ENCODE results near the gene MYO9A. TPM values are rescaled to one million over a fixed set of nuclear protein-coding genes. Genes with fewer than 3 reads are reported as not detected.

Gene MYO9A
- polyA plus RNA-seq, 2 donors: 2.6 to 4.3 TPM

GRCh38 chr15:71945012-71945411, 172.9 kb downstream of the MYO9A start:
- Histone ChIP-seq H3K27ac (ENCODE audit: low read depth in 2 of 2, low read length in 1 of 2) (no peak overlapping the region), H3K4me3 (ENCODE audit: low read depth in 1 of 2, low read length in 2 of 2) (no peak overlapping the region)
- WGBS, 2 donors: 91 to 97% methylated on average over 1 of the region's 1 CpG

GRCh38 chr15:71943806-71944205, 174.1 kb downstream of the MYO9A start:
- Histone ChIP-seq H3K4me1 (ENCODE audit: control insufficient read depth in 2 of 2, insufficient read depth in 2 of 2, low read length in 1 of 2) (no peaks in the 10 kb centered on the region), H3K9me3 (ENCODE audit: control insufficient read depth in 2 of 2, insufficient read depth in 1 of 2, low read depth in 1 of 2, low read length in 1 of 2) (no peaks in the 10 kb centered on the region), H3K4me3 (ENCODE audit: low read depth in 1 of 2, low read length in 2 of 2) (no peak overlapping the region), H3K36me3 (ENCODE audit: control insufficient read depth in 2 of 2, insufficient read depth in 2 of 2, low read length in 1 of 2) (no peaks in the 10 kb centered on the region), H3K27me3 (ENCODE audit: control insufficient read depth in 1 of 2, insufficient read depth in 2 of 2, low read length in 2 of 2) (no peaks in the 10 kb centered on the region), H3K27ac (ENCODE audit: low read depth in 2 of 2, low read length in 1 of 2) (no peak overlapping the region)
- 95% methylated on average over 5 of the region's 5 CpGs for WGBS, 2 donors

More at GRCh38 chr15:71945012-71945411, 172.9 kb downstream of the MYO9A start:
- no peaks in the 10 kb centered on the region for H3K36me3 ChIP-seq (ENCODE audit: control insufficient read depth in 2 of 2, insufficient read depth in 2 of 2, low read length in 1 of 2)
- H3K27me3 ChIP-seq (ENCODE audit: control insufficient read depth in 1 of 2, insufficient read depth in 2 of 2, low read length in 2 of 2): no peaks in the 10 kb centered on the region
- H3K4me1 ChIP-seq (ENCODE audit: control insufficient read depth in 2 of 2, insufficient read depth in 2 of 2, low read length in 1 of 2): no peaks in the 10 kb centered on the region
- no peaks in the 10 kb centered on the region for H3K9me3 ChIP-seq (ENCODE audit: control insufficient read depth in 2 of 2, insufficient read depth in 1 of 2, low read depth in 1 of 2, low read length in 1 of 2)

DNA sequence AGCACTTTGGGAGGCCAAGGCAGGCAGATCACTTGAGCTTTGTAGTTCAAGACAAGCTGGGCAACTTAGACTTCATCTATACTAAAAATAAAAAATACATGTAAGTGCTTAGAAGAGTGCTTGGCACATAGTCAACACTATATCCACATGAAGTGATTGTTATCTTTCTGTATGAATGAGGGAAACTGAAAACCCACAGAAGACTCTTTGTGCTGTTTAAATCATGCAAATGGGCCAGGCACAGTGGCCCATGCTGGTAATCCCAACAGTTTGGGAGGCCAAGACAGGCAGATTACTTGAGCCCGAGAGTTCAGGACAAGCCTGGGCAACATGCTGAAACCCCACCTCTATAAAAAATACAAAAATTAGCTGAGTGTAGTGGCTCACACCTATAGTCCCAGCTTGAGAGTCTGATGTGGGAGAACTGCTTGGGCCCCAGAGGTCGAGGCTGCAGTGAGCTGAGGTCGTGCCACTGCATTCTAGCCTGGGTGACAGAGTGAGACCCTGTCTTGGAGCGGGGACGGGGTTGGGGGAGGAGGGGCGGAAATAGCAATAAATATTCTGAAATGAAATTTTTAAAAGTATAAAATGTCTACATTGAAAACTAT, 177.9 kb downstream of the MYO9A start:
- no peaks in the 10 kb centered on the region for H3K9me3 ChIP-seq (ENCODE audit: control insufficient read depth in 2 of 2, insufficient read depth in 1 of 2, low read depth in 1 of 2, low read length in 1 of 2)
- no peaks in the 10 kb centered on the region for H3K36me3 ChIP-seq (ENCODE audit: control insufficient read depth in 2 of 2, insufficient read depth in 2 of 2, low read length in 1 of 2)
- H3K4me3 ChIP-seq (ENCODE audit: low read depth in 1 of 2, low read length in 2 of 2): no peak overlapping the region
- no peaks in the 10 kb centered on the region for H3K27me3 ChIP-seq (ENCODE audit: control insufficient read depth in 1 of 2, insufficient read depth in 2 of 2, low read length in 2 of 2)
- 85 to 88% methylated on average over 6 of the region's 6 CpGs for WGBS, 2 donors
- no peaks in the 10 kb centered on the region for H3K4me1 ChIP-seq (ENCODE audit: control insufficient read depth in 2 of 2, insufficient read depth in 2 of 2, low read length in 1 of 2)
- H3K27ac ChIP-seq (ENCODE audit: low read depth in 2 of 2, low read length in 1 of 2): no peak overlapping the region

DNA sequence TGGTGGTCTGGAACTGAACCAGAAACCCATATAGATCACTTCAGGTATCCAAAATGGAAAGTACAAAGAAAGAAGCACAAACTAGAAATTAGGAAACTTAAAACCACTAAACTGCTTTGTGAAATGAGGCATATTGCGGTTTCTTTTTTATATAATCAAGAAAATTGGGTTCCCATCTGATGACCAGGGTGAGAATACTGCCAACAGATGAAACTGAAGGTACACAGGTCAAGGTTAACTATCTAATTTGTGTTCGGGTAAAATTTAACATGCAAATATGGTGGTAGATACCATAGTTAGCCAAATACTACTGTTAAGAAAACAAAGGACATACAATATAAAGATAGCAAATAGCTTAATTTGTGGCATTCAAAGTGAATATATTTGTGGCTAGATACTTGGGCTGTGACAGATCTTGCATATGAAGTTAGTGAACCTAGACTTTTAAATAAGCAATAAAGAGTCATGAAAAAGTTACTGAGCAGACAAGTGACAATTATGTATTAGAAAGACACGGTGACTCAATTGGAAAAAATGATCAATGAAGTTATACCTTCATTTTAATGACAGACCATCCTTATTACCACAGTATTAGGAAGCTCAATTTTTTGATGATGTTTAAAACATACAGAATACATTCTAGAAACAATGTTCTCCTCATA, 180.2 kb downstream of the MYO9A start:
- no peaks in the 10 kb centered on the region for H3K36me3 ChIP-seq (ENCODE audit: control insufficient read depth in 2 of 2, insufficient read depth in 2 of 2, low read length in 1 of 2)

GRCh38 chr15:71934446-71934845, 183.5 kb downstream of the MYO9A start:
- H3K4me3 ChIP-seq (ENCODE audit: low read depth in 1 of 2, low read length in 2 of 2): no peak overlapping the region
- no peak overlapping the region for H3K27ac ChIP-seq (ENCODE audit: low read depth in 2 of 2, low read length in 1 of 2)
- 70% methylated on average over 3 of the region's 3 CpGs for WGBS, 2 donors
- no peaks in the 10 kb centered on the region for H3K27me3 ChIP-seq (ENCODE audit: control insufficient read depth in 1 of 2, insufficient read depth in 2 of 2, low read length in 2 of 2)
- H3K4me1 ChIP-seq (ENCODE audit: control insufficient read depth in 2 of 2, insufficient read depth in 2 of 2, low read length in 1 of 2): no peaks in the 10 kb centered on the region
- peaks cover 0 to 3% of the 10 kb centered on the region in 2 donors for H3K9me3 ChIP-seq (ENCODE audit: control insufficient read depth in 2 of 2, insufficient read depth in 1 of 2, low read depth in 1 of 2, low read length in 1 of 2)
- peaks cover 0 to 3% of the 10 kb centered on the region in 2 donors for H3K36me3 ChIP-seq (ENCODE audit: control insufficient read depth in 2 of 2, insufficient read depth in 2 of 2, low read length in 1 of 2)

More for the DNA sequence above, 180.2 kb downstream of the MYO9A start:
- 95% methylated on average over 3 of the region's 3 CpGs for WGBS, 2 donors
- Histone ChIP-seq H3K27ac (ENCODE audit: low read depth in 2 of 2, low read length in 1 of 2) (no peak overlapping the region), H3K4me3 (ENCODE audit: low read depth in 1 of 2, low read length in 2 of 2) (no peak overlapping the region), H3K27me3 (ENCODE audit: control insufficient read depth in 1 of 2, insufficient read depth in 2 of 2, low read length in 2 of 2) (no peaks in the 10 kb centered on the region), H3K9me3 (ENCODE audit: control insufficient read depth in 2 of 2, insufficient read depth in 1 of 2, low read depth in 1 of 2, low read length in 1 of 2) (no peaks in the 10 kb centered on the region), H3K4me1 (ENCODE audit: control insufficient read depth in 2 of 2, insufficient read depth in 2 of 2, low read length in 1 of 2) (no peaks in the 10 kb centered on the region)

DNA sequence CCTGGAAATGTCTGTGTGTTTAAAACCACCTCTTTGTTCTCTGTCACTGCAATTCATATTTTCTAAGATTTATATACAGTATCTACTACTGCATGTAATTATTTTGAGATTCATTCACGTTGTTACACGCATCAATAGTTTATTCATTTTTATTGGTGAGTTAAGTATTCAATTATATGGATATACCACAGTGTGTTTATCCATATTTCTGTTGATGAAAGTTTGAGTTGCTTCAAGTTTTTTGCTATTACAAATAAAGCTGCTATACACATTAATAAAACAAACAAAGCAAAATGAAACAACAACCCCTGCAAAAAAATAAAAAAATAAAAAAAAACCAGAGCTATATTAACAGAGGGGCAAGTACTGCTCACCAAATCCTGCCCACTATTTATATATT, 185.3 kb downstream of the MYO9A start:
- WGBS, 2 donors: 95 to 98% methylated on average over 2 of the region's 2 CpGs
- H3K4me1 ChIP-seq (ENCODE audit: control insufficient read depth in 2 of 2, insufficient read depth in 2 of 2, low read length in 1 of 2): no peaks in the 10 kb centered on the region
- no peak overlapping the region for H3K4me3 ChIP-seq (ENCODE audit: low read depth in 1 of 2, low read length in 2 of 2)
- no peaks in the 10 kb centered on the region for H3K27me3 ChIP-seq (ENCODE audit: control insufficient read depth in 1 of 2, insufficient read depth in 2 of 2, low read length in 2 of 2)
- peaks cover 0 to 3% of the 10 kb centered on the region in 2 donors for H3K36me3 ChIP-seq (ENCODE audit: control insufficient read depth in 2 of 2, insufficient read depth in 2 of 2, low read length in 1 of 2)
- H3K27ac ChIP-seq (ENCODE audit: low read depth in 2 of 2, low read length in 1 of 2): no peak overlapping the region
- peaks cover 0 to 3% of the 10 kb centered on the region in 2 donors for H3K9me3 ChIP-seq (ENCODE audit: control insufficient read depth in 2 of 2, insufficient read depth in 1 of 2, low read depth in 1 of 2, low read length in 1 of 2)

DNA sequence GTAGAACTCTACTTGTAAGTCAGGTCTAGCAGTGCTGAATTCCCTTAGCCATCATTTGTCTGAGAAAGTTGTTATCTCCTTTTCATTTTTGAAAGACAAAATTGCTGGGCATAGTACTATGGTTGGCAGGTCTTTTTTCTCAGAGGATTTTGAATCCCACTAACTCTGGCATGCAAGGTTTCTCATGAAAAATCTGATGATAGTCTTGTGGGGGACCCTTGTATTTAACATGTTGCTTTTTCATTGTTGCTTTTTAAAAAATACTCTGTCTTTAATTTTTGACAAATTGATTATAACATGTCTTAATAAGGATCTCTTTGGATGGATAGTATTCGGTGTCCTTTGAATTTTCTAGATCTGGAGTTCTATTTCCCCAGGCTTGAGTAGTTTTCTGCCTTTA, 186.7 kb downstream of the MYO9A start:
- no peak overlapping the region for H3K27ac ChIP-seq (ENCODE audit: low read depth in 2 of 2, low read length in 1 of 2)
- 96 to 100% methylated on average over 1 of the region's 1 CpG for WGBS, 2 donors
- no peaks in the 10 kb centered on the region for H3K27me3 ChIP-seq (ENCODE audit: control insufficient read depth in 1 of 2, insufficient read depth in 2 of 2, low read length in 2 of 2)
- H3K4me1 ChIP-seq (ENCODE audit: control insufficient read depth in 2 of 2, insufficient read depth in 2 of 2, low read length in 1 of 2): no peaks in the 10 kb centered on the region
- no peak overlapping the region for H3K4me3 ChIP-seq (ENCODE audit: low read depth in 1 of 2, low read length in 2 of 2)
- peaks cover 0 to 3% of the 10 kb centered on the region in 2 donors for H3K9me3 ChIP-seq (ENCODE audit: control insufficient read depth in 2 of 2, insufficient read depth in 1 of 2, low read depth in 1 of 2, low read length in 1 of 2)
- peaks cover 0 to 3% of the 10 kb centered on the region in 2 donors for H3K36me3 ChIP-seq (ENCODE audit: control insufficient read depth in 2 of 2, insufficient read depth in 2 of 2, low read length in 1 of 2)

DNA sequence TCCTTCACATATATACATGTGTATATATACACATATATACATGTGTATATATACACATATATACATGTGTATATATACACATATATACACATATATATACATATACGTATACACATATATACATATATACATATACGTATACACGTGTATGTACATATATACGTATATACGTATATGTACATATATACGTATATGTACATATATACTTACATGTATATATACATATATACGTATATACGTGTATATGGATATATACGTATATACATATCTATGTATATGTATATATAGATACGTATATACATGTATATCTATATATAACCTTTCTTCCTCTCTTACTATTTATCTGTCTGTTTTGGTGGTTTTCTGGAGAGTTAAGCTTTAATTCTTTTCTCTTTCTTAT, 192.8 kb downstream of the MYO9A start:
- Histone ChIP-seq H3K9me3 (ENCODE audit: control insufficient read depth in 2 of 2, insufficient read depth in 1 of 2, low read depth in 1 of 2, low read length in 1 of 2) (no peaks in the 10 kb centered on the region), H3K36me3 (ENCODE audit: control insufficient read depth in 2 of 2, insufficient read depth in 2 of 2, low read length in 1 of 2) (no peaks in the 10 kb centered on the region)
- 96 to 97% methylated on average over 10 of the region's 10 CpGs for WGBS, 2 donors

GRCh38 chr15:71921191-71921590, 196.8 kb downstream of the MYO9A start:
- 76 to 77% methylated on average over 3 of the region's 3 CpGs for WGBS, 2 donors
- Histone ChIP-seq H3K36me3 (ENCODE audit: control insufficient read depth in 2 of 2, insufficient read depth in 2 of 2, low read length in 1 of 2) (no peaks in the 10 kb centered on the region), H3K9me3 (ENCODE audit: control insufficient read depth in 2 of 2, insufficient read depth in 1 of 2, low read depth in 1 of 2, low read length in 1 of 2) (no peaks in the 10 kb centered on the region), H3K27ac (ENCODE audit: low read depth in 2 of 2, low read length in 1 of 2) (no peak overlapping the region), H3K27me3 (ENCODE audit: control insufficient read depth in 1 of 2, insufficient read depth in 2 of 2, low read length in 2 of 2) (no peaks in the 10 kb centered on the region), H3K4me3 (ENCODE audit: low read depth in 1 of 2, low read length in 2 of 2) (no peak overlapping the region), H3K4me1 (ENCODE audit: control insufficient read depth in 2 of 2, insufficient read depth in 2 of 2, low read length in 1 of 2) (no peaks in the 10 kb centered on the region)

More for the DNA sequence above, 192.8 kb downstream of the MYO9A start:
- Histone ChIP-seq H3K27ac (ENCODE audit: low read depth in 2 of 2, low read length in 1 of 2) (no peak overlapping the region), H3K27me3 (ENCODE audit: control insufficient read depth in 1 of 2, insufficient read depth in 2 of 2, low read length in 2 of 2) (no peaks in the 10 kb centered on the region), H3K4me3 (ENCODE audit: low read depth in 1 of 2, low read length in 2 of 2) (no peak overlapping the region), H3K4me1 (ENCODE audit: control insufficient read depth in 2 of 2, insufficient read depth in 2 of 2, low read length in 1 of 2) (no peaks in the 10 kb centered on the region)

DNA sequence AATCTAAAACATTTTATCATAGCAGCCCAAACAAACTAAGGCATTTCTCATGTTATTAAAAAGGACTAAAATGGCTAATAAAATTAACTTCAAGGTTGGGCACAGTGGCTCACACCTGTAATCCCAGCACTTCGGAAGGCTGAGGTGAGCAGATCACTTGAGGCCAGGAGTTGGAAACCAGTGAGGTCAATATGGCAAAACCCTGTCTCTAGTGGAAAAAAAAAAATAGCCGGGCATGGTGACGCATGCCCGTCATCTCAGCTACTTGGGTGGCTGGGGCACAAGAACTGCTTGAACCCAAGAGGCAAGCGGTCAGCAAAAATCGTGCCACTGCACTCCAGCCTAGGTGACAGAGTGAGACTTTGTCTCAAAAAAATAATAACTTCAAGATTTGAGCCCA, 197.4 kb downstream of the MYO9A start:
- H3K36me3 ChIP-seq (ENCODE audit: control insufficient read depth in 2 of 2, insufficient read depth in 2 of 2, low read length in 1 of 2): no peaks in the 10 kb centered on the region
- H3K4me3 ChIP-seq (ENCODE audit: low read depth in 1 of 2, low read length in 2 of 2): no peak overlapping the region
- no peaks in the 10 kb centered on the region for H3K4me1 ChIP-seq (ENCODE audit: control insufficient read depth in 2 of 2, insufficient read depth in 2 of 2, low read length in 1 of 2)
- H3K9me3 ChIP-seq (ENCODE audit: control insufficient read depth in 2 of 2, insufficient read depth in 1 of 2, low read depth in 1 of 2, low read length in 1 of 2): no peaks in the 10 kb centered on the region
- 94 to 95% methylated on average over 6 of the region's 6 CpGs for WGBS, 2 donors
- H3K27ac ChIP-seq (ENCODE audit: low read depth in 2 of 2, low read length in 1 of 2): no peak overlapping the region
- H3K27me3 ChIP-seq (ENCODE audit: control insufficient read depth in 1 of 2, insufficient read depth in 2 of 2, low read length in 2 of 2): no peaks in the 10 kb centered on the region

Data from esophagus (tissue), 2 donors.